Caco-2 (cell line): ENCODE results near the gene ATP6V0B. TPM values are rescaled to one million over a fixed set of nuclear protein-coding genes. Genes with fewer than 3 reads are reported as not detected.

Experiments
- BruUV-seq: library from RNA; stranded (reverse); fragments of 400-500 nt; replicated peaks from 2 replicates; lab custom pipeline; 2021; lab: Mats Ljungman, UMichigan
- CTCF ChIA-PET: fragments of 300-600 bp; sonication (Branson Sonifier 250); formaldehyde crosslinking; loops from one replicate; lab custom pipeline; 2022; ENCODE audit warnings: antibody characterized with exemption; lab: Charles Lee
- POLR2A ChIA-PET: fragments of 300-600 bp; sonication (Branson Sonifier 250); formaldehyde crosslinking; loops from one replicate; lab custom pipeline; 2022; ENCODE audit warnings: antibody characterized with exemption; lab: Charles Lee
- DNase-seq, 2 experiments: peaks; one replicate each; pipeline versions ENCODE4 v3.0.0 to v3.0.0-alpha.2; 2020 to 2022
- H3K27me3 ChIP-seq: replicated peaks from 2 replicates; pipeline ENCODE4 v1.6.0; 2011; ENCODE audit warnings: low read length; ENCODE audit not compliant: control insufficient read depth, insufficient read depth
- H3K36me3 ChIP-seq: 2 replicates; pipeline ENCODE4 v1.5.1; 2011; ENCODE audit warnings: low read length; ENCODE audit not compliant: control insufficient read depth, insufficient read depth
- H3K4me1 ChIP-seq: fragments of 250-450 bp; sonication (Bioruptor Pico); 2 replicates; pipeline ENCODE4 v1.5.1; 2020; ENCODE audit warnings: mild to moderate bottlenecking
- H3K4me3 ChIP-seq: 2 replicates; pipeline ENCODE4 v1.5.1; 2011; ENCODE audit warnings: low read depth, mild to moderate bottlenecking, control low read depth, low read length
- H3K9me3 ChIP-seq: fragments of 250-450 bp; sonication (Bioruptor Pico); 2 replicates; pipeline ENCODE4 v1.5.1; 2020; ENCODE audit warnings: mild to moderate bottlenecking, moderate library complexity
- H3K27ac Mint-ChIP-seq: one replicate; pipeline ENCODE4 v1.8.0; 2022; ENCODE audit warnings: mixed read lengths; ENCODE audit not compliant: unreplicated experiment
- H3K27me3 Mint-ChIP-seq: one replicate; pipeline ENCODE4 v1.8.0; 2022; ENCODE audit warnings: mixed read lengths; ENCODE audit not compliant: insufficient read depth, unreplicated experiment
- H3K36me3 Mint-ChIP-seq: one replicate; pipeline ENCODE4 v1.8.0; 2022; ENCODE audit warnings: mild to moderate bottlenecking, mixed read lengths; ENCODE audit not compliant: insufficient read depth, unreplicated experiment
- H3K4me1 Mint-ChIP-seq: one replicate; pipeline ENCODE4 v1.8.0; 2022; ENCODE audit warnings: low read depth, mixed read lengths; ENCODE audit not compliant: unreplicated experiment
- H3K4me3 Mint-ChIP-seq: one replicate; pipeline ENCODE4 v1.8.0; 2022; ENCODE audit warnings: mild to moderate bottlenecking, moderate library complexity, mixed read lengths; ENCODE audit not compliant: unreplicated experiment
- H3K9me3 Mint-ChIP-seq: one replicate; pipeline ENCODE4 v1.8.0; 2022; ENCODE audit warnings: mixed read lengths; ENCODE audit not compliant: unreplicated experiment
- CTCF ChIP-seq, 2 experiments: fragments of 200-600 bp in 1 of 2; IDR thresholded peaks; 1 replicate in 1 of 2; 2 replicates in 1 of 2; pipeline versions ENCODE4 v1.5.1 to v1.8.0; 2011 to 2022; ENCODE audit warnings: antibody characterized with exemption in 1 of 2, control low read depth in 1 of 2, inconsistent platforms in 1 of 2, low read depth in 1 of 2, low read length in 1 of 2, mild to moderate bottlenecking in 1 of 2, moderate library complexity in 1 of 2; ENCODE audit not compliant: insufficient read depth in 1 of 2, severe bottlenecking in 1 of 2, unreplicated experiment in 1 of 2
- intact Hi-C: fragments of 100-400 bp; cut with micrococcal nuclease; formaldehyde crosslinking; loops from one replicate; pipeline ENCODE4 v1.10.0; 2022; ENCODE audit not compliant: unreplicated experiment
- total RNA-seq: library from RNA; stranded (reverse); gene quantifications from 2 replicates; pipeline ENCODE4 v1.2.3, GENCODE V29; 2022

The ATP6V0B gene
- total RNA-seq, 1 experiment from 2014 or later = 91.2 TPM

GRCh38 chr1:43986712-43987111 lies 12.0 kb downstream of the ATP6V0B start:
- intact Hi-C loops = no loop called here
- no peak for TF ChIP-seq CTCF (IDR thresholded peaks at IDR 0.05; ENCODE audit: insufficient read depth in 1 of 2, low read depth in 1 of 2, low read length in 1 of 2, severe bottlenecking in 1 of 2, unreplicated experiment in 1 of 2)
- H3K27ac Mint-ChIP-seq = peak overlapping the region; percentile 43
- no peaks in the 10 kb centered on the region for H3K27me3 Mint-ChIP-seq
- ChIA-PET POLR2A (no interaction called here), CTCF (no interaction called here)
- no peaks in the 10 kb centered on the region for H3K9me3 Mint-ChIP-seq
- Histone ChIP-seq H3K27me3 (no peaks in the 10 kb centered on the region), H3K4me1 (peaks cover 13% of the 10 kb centered on the region; the same call in 1 of the 2 replicates), H3K9me3 (no peaks in the 10 kb centered on the region), H3K36me3 (no peaks in the 10 kb centered on the region; the same call in 1 of the 2 replicates), H3K4me3 (no peak overlapping the region)
- peaks cover 23% of the 10 kb centered on the region for H3K4me1 Mint-ChIP-seq
- H3K4me3 Mint-ChIP-seq = no peak overlapping the region
- peaks cover 19% of the 10 kb centered on the region for H3K36me3 Mint-ChIP-seq
- DNase-seq = no peak
- no TSS peak for BruUV-seq

GRCh38 chr1:43987159-43987902 lies 12.6 kb downstream of the ATP6V0B start:
- BruUV-seq = no TSS peak
- no peak overlapping the region for H3K4me3 Mint-ChIP-seq
- H3K36me3 Mint-ChIP-seq = peaks cover 26% of the 10 kb centered on the region
- intact Hi-C loops = no loop called here
- Histone ChIP-seq H3K9me3 (no peaks in the 10 kb centered on the region), H3K4me1 (peaks cover 13% of the 10 kb centered on the region; the same call in 1 of the 2 replicates), H3K36me3 (no peaks in the 10 kb centered on the region; the same call in 1 of the 2 replicates), H3K27me3 (no peaks in the 10 kb centered on the region), H3K4me3 (no peak overlapping the region)
- no peak for TF ChIP-seq CTCF (IDR thresholded peaks at IDR 0.05; ENCODE audit: insufficient read depth in 1 of 2, low read depth in 1 of 2, low read length in 1 of 2, severe bottlenecking in 1 of 2, unreplicated experiment in 1 of 2)
- CTCF ChIA-PET = no interaction called here
- H3K4me1 Mint-ChIP-seq = peaks cover 23% of the 10 kb centered on the region
- H3K9me3 Mint-ChIP-seq = no peaks in the 10 kb centered on the region
- POLR2A ChIA-PET = no interaction called here
- peak overlapping the region; percentile 27 for H3K27ac Mint-ChIP-seq
- no peaks in the 10 kb centered on the region for H3K27me3 Mint-ChIP-seq
- no peak for DNase-seq

GRCh38 chr1:43990271-43991199 lies 15.8 kb downstream of the ATP6V0B start:
- H3K27ac Mint-ChIP-seq = peak overlapping the region; percentile 91
- BruUV-seq = no TSS peak

More at GRCh38 chr1:43990271-43991199, 15.8 kb downstream of the ATP6V0B start:
- H3K9me3 Mint-ChIP-seq = no peaks in the 10 kb centered on the region
- TF ChIP-seq CTCF (IDR thresholded peaks at IDR 0.05; ENCODE audit: insufficient read depth in 1 of 2, low read depth in 1 of 2, low read length in 1 of 2, severe bottlenecking in 1 of 2, unreplicated experiment in 1 of 2) = no peak
- no peaks in the 10 kb centered on the region for H3K27me3 ChIP-seq
- intact Hi-C loops = loop anchor here (2.0 kb wide), 2 partner anchors 16 to 228 kb away; partner anchors contain the start of gene ATP6V0B
- peak overlapping the region; percentile 94 for H3K4me3 Mint-ChIP-seq
- H3K36me3 Mint-ChIP-seq = peaks cover 31% of the 10 kb centered on the region
- DNase-seq = peak in 1 of 2 experiments; percentile 26
- H3K27me3 Mint-ChIP-seq = no peaks in the 10 kb centered on the region
- H3K36me3 ChIP-seq = no peaks in the 10 kb centered on the region; the same call in 1 of the 2 replicates
- H3K4me3 ChIP-seq = peak overlapping the region; percentile 57
- no peaks in the 10 kb centered on the region for H3K9me3 ChIP-seq
- peaks cover 29% of the 10 kb centered on the region for H3K4me1 Mint-ChIP-seq
- ChIA-PET POLR2A (no interaction called here), CTCF (interaction anchor here (1.0 kb wide), 1 partner anchor 43 kb away, joined by 3 read pairs; the partner anchor contains the start of gene IPO13)
- H3K4me1 ChIP-seq = peaks cover 13% of the 10 kb centered on the region; the same call in 1 of the 2 replicates
